ENCODE data around the gene SND1. TPM values are rescaled to one million over a fixed set of nuclear protein-coding genes. Genes with fewer than 3 reads are reported as not detected.

The SND1 gene
- total and polyA plus RNA-seq, 2 of the 4 experiments (the other 2 are of a cell fraction), result 154 to 294 TPM

GRCh38 chr7:128110641-128111364 lies 458.8 kb downstream of the SND1 start:
- Histone ChIP-seq H3K56ac (ENCODE audit: extremely low read depth, insufficient read depth, low read length) (no peak overlapping the region), H2AFZ (replicated peaks; ENCODE audit: low read length, poor library complexity) (no peak overlapping the region), H3K23ac (ENCODE audit: low read depth, low read length) (no peak overlapping the region), H3K4me3 (ENCODE audit: insufficient read depth, low read depth, low read length) (no peak overlapping the region), H3K27me3 (ENCODE audit: control insufficient read depth, insufficient read depth, low read length) (peaks cover 49% of the 10 kb centered on the region), H4K20me1 (ENCODE audit: insufficient read depth, low read length) (peaks cover under 1% of the 10 kb centered on the region; the same call in 1 of the 2 replicates), H2BK20ac (ENCODE audit: low read depth, low read length) (no peak overlapping the region), H3K4me1 (ENCODE audit: control insufficient read depth, insufficient read depth, low read length) (no peaks in the 10 kb centered on the region; the same call in 1 of the 2 replicates), H4K8ac (ENCODE audit: low read depth in 2 of 2, low read length in 2 of 2) (no peak overlapping the region), H3K14ac (replicated peaks; ENCODE audit: low read depth, low read length) (no peak overlapping the region), H2BK15ac (ENCODE audit: low read depth, low read length) (no peak overlapping the region), H2BK5ac (ENCODE audit: low read depth, low read length, poor library complexity, severe bottlenecking) (no peak overlapping the region), H4K91ac (ENCODE audit: insufficient read depth, low read depth, low read length) (no peak overlapping the region), H3K4me2 (ENCODE audit: low read depth, low read length) (no peak overlapping the region), H3K9me1 (ENCODE audit: insufficient read depth, low read length) (0 out of 2 replicates have a peak, but pooled peaks cover 4% of the 10 kb centered on the region), H2AK5ac (ENCODE audit: low read depth, low read length) (no peak overlapping the region), H3K9ac (ENCODE audit: low read depth, low read length) (no peak overlapping the region), H3K36me3 (ENCODE audit: control insufficient read depth, insufficient read depth, low read length) (no peaks in the 10 kb centered on the region), H3K18ac (ENCODE audit: low read depth, low read length) (no peak overlapping the region), H3K27ac (ENCODE audit: insufficient read depth, low read length) (no peak overlapping the region), H3K79me1 (ENCODE audit: low read depth in 1 of 2, low read length in 2 of 2) (no peaks in the 10 kb centered on the region), H2BK120ac (ENCODE audit: low read depth, low read length) (no peak overlapping the region), H4K5ac (ENCODE audit: low read depth, low read length) (no peak overlapping the region), H3K9me3 (ENCODE audit: control insufficient read depth, insufficient read depth, low read length) (no peaks in the 10 kb centered on the region; the same call in 1 of the 2 replicates), H3K4ac (ENCODE audit: low read depth, low read length) (no peak overlapping the region), H2AK9ac (replicated peaks; ENCODE audit: low read depth, low read length, poor library complexity) (no peak overlapping the region)
- in situ Hi-C loops (cut with MboI; ENCODE audit: low sequenced_read_pairs), result no loop called here
- intact Hi-C loops (cut with micrococcal nuclease), result no loop called here
- DNase-seq (no peak), ATAC-seq (ENCODE audit: low read depth) (no peak)
- ChIA-PET CTCF (no interaction called here), POLR2A (ENCODE audit: unreplicated experiment) (interaction anchor here (0.6 kb wide), 1 partner anchor 115 kb away, joined by 9 read pairs; no protein-coding TSS in a partner anchor)
- dilution Hi-C loops (cut with HindIII; ENCODE audit: low sequenced_read_pairs, unreplicated experiment), result no loop called here
- no peak for TF ChIP-seq CHD1 (IDR thresholded peaks at IDR 0.05; ENCODE audit: low read depth, low read length)
- no peak for TF ChIP-seq FOS (IDR thresholded peaks at IDR 0.05; ENCODE audit: low read depth, low read length)
- TF ChIP-seq RCOR1 (IDR thresholded peaks at IDR 0.05; ENCODE audit: insufficient replicate concordance, low read length), result no peak
- no peak for TF ChIP-seq BHLHE40 (IDR thresholded peaks at IDR 0.05; ENCODE audit: low read depth, low read length)
- no peak for TF ChIP-seq RFX5 (IDR thresholded peaks at IDR 0.05; ENCODE audit: low read depth, low read length)
- no peak for TF ChIP-seq CTCF (conservative IDR thresholded peaks at IDR 0.05; ENCODE audit: low read depth, low read length)
- TF ChIP-seq USF2 (IDR thresholded peaks at IDR 0.05; ENCODE audit: low read depth, low read length), result no peak
- no peak for TF ChIP-seq SMC3 (IDR thresholded peaks at IDR 0.05; ENCODE audit: low read depth, low read length)
- TF ChIP-seq NFE2L2 (IDR thresholded peaks at IDR 0.05; ENCODE audit: low read depth, low read length), result no peak
- no peak for TF ChIP-seq ELK1 (IDR thresholded peaks at IDR 0.05; ENCODE audit: borderline replicate concordance, low read depth, low read length)
- TF ChIP-seq POLR2A (IDR thresholded peaks at IDR 0.05; ENCODE audit: low read depth, low read length), result no peak
- TF ChIP-seq RAD21 (IDR thresholded peaks at IDR 0.05; ENCODE audit: low read length), result no peak
- no peak for TF ChIP-seq MXI1 (IDR thresholded peaks at IDR 0.05; ENCODE audit: borderline replicate concordance, low read depth, low read length)
- no TSS peak for BruUV-seq (replicated peaks)
- no CpG with 5 or more reads among the region's 2 CpGs for WGBS, 2 experiments (ENCODE audit: extremely low coverage in 2 of 2, insufficient read length in 1 of 2)
